Hematopoietic multipotent progenitor cell (in vitro differentiated cells): ENCODE results near the gene SFXN4. TPM values are rescaled to one million over a fixed set of nuclear protein-coding genes. Genes with fewer than 3 reads are reported as not detected.
A peak's percentile ranks its signal among the peaks of the same experiment; 100 is the strongest.
"Not testable (repeated sequence)": the region's sequence is repeated elsewhere in the genome, so short reads cannot be mapped to it uniquely, and the experiment has no call there.

Experiments used
- DNase-seq, 3 donors: peaks; one replicate each; pipeline ENCODE4 v3.0.0-alpha.2; 2011 to 2015; ENCODE audit warnings: low read depth in 2 of 3, low spot score in 2 of 3
- total RNA-seq: library from RNA; depleted of rRNA; stranded (reverse); fragments of >200 nt; gene quantifications from one replicate; pipeline ENCODE4 v1.2.3, GENCODE V29; 2012

Gene SFXN4
- total RNA-seq, 1 donor, result 16.2 TPM

GRCh38 chr10:119149157-119149556 is 16.4 kb downstream of the SFXN4 start:
- DNase-seq, result no peak

DNA sequence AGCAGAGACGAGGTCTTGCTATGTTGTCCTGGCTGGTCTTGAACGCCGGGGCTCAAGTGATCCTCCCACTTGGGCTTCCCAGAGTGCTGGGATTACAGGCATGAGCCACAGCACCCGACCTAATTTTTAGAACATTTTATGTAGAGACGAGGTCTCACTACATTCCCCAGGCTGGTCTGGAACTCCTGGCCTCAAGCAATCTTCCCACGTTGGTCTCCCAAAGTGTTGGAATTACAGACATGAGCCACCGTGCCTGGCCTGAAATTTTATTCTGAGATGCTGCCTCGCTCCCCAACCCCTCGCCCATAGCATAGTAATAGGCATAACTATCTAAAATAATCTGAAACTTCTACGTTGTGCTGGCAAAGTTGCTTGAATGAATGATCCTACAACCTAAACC is 21.9 kb downstream of the SFXN4 start:
- no peak for DNase-seq

GRCh38 chr10:119140603-119141245 is 24.8 kb downstream of the SFXN4 start:
- DNase-seq, result no peak

DNA sequence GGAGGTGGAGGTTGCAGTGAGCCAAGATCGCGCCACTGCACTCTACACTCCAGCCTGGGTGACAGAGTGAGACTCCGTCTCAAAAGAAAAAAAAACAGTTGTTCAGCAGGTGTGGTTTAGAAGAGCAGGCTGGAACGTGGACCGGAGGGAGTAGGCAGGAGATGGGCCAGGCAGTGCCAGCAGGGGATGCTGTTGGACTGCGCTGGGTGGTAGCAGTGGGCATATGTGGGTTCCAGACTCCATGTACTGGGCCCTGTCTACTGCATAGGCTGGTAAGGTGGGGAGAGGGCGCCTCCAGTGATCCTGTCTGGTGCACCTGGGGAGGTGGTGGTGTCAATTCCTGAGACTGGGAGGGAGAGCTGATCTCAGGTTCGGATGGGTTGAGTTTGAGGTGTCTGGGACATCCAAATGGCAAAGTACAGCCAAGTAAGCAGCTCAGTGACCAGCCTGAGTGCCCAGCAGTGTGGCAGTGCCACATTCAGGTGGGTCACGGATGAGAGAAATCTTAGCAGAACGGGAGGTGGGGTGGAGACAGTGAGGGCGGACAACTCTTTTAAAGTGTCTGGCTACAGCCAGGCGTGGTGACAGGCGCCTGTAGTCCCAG is 25.9 kb downstream of the SFXN4 start:
- peak in 2 of 3 donors; percentile 60 to 67 for DNase-seq

DNA sequence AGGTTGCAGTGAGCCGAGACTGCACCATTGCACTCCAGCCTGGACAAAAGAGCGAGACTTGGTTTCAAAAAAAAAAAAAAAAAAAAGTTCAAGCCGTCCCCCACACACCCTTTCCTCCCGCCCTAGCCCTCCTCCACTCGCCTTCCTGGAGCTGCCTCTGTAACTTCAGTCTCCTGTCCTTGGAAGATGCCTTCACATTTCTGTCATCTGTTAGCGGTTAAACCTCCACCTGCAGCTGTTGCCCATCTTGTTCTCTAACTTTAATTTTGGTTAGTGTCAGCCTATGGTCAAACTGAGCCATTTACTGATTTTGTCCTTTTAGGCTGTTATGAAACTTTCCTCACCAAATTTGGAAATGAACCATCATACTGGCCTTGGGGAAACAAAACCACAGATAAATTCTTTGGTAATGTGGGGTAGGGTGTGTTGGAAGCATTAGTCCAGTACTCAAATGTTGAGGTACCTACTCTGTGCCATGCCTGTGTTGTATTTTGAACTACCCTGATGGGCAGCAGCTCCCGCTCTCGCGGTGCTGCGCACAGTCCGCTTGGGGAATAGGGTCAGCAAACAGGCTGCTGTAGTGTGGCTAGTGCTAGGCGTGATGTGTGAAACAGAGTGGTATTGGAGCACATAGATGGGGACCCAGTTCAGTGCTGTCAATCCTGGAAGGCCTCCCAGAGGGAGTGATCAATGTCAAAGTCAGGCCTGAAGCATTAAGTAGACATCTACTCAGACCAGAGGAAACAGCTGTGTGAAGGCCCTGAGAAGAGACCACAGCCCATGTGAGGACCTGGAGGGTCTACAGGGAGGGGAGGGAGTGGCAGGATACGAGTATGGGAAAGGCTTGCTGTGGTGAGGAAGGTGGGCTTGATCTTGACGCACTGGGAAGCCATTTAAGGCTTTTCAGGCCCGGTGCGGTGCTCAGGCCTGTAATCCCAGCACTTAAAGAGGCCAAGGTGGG is 26.9 kb downstream of the SFXN4 start:
- no peak for DNase-seq

GRCh38 chr10:119137878-119138277 is 27.6 kb downstream of the SFXN4 start:
- not testable (repeated sequence) for DNase-seq

GRCh38 chr10:119136084-119136483 is 29.4 kb downstream of the SFXN4 start:
- DNase-seq, result no peak

DNA sequence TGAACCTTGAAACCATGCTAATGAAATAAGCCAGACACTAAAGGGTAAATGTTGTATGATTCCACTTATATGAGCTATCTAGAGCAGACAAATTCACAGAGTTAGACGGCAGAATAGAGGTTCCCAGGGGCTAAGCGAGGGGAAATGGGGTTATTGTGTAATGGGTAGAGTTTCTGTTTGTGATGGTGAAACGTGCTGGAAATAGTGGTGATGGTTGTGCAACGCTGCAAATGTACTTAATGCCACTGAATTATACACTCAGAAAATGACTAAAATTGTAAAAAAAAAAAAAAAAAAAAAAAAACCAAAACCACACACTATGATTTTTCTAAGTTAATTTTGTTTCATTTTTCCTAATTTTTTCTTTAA is 30.0 kb downstream of the SFXN4 start:
- peak in 1 of 3 donors; percentile 49 for DNase-seq

DNA sequence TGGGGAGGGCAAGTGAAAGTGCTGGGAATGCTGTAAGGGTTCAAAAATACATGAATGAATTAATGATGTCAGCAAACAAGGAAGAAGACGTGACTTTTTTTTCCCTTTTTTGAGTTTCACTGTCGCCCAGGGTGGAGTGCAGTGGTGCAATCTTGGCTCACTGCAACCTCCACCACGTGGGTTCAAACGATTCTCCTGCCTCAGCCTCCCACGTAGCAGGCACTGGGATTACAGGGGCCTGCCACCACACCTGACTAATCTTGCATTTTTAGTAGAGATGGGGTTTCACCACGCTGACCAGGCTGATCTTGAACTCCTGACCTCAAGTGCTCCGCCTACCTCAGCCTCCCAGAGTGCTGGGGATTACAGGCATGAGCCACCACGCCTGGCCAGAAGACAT is 31.6 kb downstream of the SFXN4 start:
- DNase-seq, result no peak

- DNase-seq, result no peak
Observed at GRCh38 chr10:119132521-119133345, 32.8 kb downstream of the SFXN4 start.

- peak; percentile 23 to 72 (median 62) for DNase-seq
Observed at GRCh38 chr10:119131512-119132240, 33.8 kb downstream of the SFXN4 start.

DNA sequence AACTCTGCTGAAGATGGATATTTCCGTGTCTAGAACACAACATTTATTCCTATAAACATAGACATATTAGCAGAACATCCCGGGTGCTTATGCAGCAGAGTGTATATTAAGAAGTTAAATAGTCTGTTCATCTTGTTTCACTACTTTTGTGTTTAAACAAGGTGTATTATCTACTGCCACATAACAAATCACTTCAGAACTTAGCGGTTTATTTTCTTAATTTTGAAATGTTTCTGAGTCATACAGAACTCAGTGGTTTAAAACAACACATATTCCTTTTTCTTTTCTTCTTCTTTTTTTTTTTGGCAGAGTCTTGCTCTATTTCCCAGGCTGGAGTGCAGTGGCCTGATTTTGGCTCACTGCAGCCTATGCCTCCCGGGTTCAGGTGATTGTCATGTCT is 35.8 kb downstream of the SFXN4 start:
- no peak for DNase-seq

- DNase-seq, result no peak
Observed at GRCh38 chr10:119125942-119126341, 39.6 kb downstream of the SFXN4 start.

GRCh38 chr10:119120875-119121274 is 44.6 kb downstream of the SFXN4 start:
- DNase-seq, result no peak

- DNase-seq, result no peak
Observed at GRCh38 chr10:119120413-119120867, 45.1 kb downstream of the SFXN4 start.

- no peak for DNase-seq
Observed at GRCh38 chr10:119119400-119119799, 46.1 kb downstream of the SFXN4 start.

DNA sequence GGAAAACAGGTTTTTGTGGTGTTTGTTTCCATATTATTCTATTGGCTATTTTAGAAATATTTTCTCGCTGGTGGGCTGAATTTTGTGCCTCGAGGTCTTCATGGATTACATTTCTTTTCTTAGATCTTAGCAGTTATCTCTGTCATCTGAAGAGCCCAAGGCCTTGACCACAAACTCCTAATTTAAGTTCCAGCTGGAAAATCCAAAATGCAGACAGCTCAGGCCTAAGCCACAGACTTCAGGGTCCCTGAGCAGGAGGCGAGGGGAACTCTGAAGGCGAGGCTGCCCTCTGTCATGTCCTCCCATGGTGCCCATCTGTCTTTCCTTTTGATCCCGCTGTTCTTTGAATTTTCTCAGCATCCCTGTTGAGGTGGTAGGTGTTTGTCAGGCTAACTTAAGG is 47.3 kb downstream of the SFXN4 start:
- no peak for DNase-seq

- no peak for DNase-seq
Observed at GRCh38 chr10:119116326-119116951, 49.1 kb downstream of the SFXN4 start.

DNA sequence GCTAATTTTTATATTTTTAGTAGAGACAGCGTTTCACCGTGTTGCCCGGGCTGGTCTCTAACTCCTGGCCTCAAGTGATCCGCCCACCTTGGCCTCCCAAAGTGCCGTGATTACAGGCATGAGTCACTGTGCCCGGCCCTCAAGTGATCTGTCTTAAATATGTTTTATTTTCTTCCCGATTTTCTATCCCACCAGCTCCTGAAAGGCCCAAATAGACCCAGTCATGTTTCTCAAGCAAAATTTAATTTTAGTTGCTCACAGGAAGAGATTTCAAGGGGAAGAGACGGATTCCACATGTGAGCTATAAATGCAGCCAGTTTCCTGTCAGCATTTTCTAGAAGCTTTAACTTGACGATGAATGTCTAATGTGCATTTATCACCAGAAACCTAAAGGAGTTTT is 49.6 kb downstream of the SFXN4 start:
- DNase-seq, result no peak
